GM18502 (cell line): ENCODE data around the gene STAC.
"Not testable (repeated sequence)": the region's sequence is repeated elsewhere in the genome, so short reads cannot be mapped to it uniquely, and the experiment has no call there.

Experiments used
- ATAC-seq: cut with Tn5 transposase; IDR thresholded peaks from one replicate; pipeline ENCODE4 v1.9.1; 2021; ENCODE audit warnings: mild to moderate bottlenecking; ENCODE audit not compliant: unreplicated experiment, poor library complexity

STAC gene

GRCh38 chr3:36475558-36475957 lies 95.3 kb downstream of the STAC start:
- ATAC-seq = no peak

GRCh38 chr3:36476286-36476942 lies 96.1 kb downstream of the STAC start:
- no peak for ATAC-seq

DNA sequence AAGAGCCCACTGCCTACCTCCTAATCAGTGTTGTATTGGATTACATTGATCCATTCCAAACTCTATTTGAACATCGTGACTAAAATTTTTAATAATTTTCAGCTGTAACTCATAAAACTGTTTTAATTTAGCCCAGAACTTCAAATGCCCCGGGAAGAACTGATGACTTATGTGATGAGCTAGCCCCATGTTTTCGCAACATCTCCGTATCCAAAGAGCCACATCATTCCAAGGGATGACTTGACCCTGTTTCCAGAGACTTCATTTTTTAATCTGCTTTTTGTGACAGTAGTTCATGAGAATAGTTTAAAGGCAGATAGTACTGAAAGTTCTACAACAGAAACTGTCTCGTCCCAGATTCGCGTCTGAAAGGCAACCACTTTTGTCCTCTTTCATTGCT lies 97.4 kb downstream of the STAC start:
- no peak for ATAC-seq

GRCh38 chr3:36480911-36481648 lies 100.8 kb downstream of the STAC start:
- ATAC-seq = no peak

DNA sequence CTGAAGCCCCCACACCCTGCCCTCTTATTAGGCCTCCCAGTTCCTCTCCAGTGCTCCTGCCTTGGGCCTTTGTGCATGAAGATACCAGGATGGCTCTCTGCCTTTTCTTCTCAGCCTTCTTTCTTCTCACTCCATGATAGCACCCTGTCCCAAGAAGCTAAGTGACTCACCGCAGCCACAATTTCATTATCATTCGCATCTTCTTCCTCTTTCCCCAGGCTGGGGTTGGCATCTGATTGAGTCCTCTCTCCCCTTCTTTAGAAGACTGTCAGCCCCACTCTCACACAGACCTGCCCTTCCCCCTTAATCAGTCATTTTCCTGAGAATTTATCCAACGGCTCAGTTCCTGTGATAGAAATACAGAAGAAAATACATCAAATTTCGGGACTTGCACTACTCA lies 102.0 kb downstream of the STAC start:
- ATAC-seq = no peak

GRCh38 chr3:36482880-36483279 lies 102.6 kb downstream of the STAC start:
- ATAC-seq = no peak

GRCh38 chr3:36483709-36484108 lies 103.4 kb downstream of the STAC start:
- no peak for ATAC-seq

- ATAC-seq = no peak
Measured at GRCh38 chr3:36484386-36484785, 104.1 kb downstream of the STAC start.

DNA sequence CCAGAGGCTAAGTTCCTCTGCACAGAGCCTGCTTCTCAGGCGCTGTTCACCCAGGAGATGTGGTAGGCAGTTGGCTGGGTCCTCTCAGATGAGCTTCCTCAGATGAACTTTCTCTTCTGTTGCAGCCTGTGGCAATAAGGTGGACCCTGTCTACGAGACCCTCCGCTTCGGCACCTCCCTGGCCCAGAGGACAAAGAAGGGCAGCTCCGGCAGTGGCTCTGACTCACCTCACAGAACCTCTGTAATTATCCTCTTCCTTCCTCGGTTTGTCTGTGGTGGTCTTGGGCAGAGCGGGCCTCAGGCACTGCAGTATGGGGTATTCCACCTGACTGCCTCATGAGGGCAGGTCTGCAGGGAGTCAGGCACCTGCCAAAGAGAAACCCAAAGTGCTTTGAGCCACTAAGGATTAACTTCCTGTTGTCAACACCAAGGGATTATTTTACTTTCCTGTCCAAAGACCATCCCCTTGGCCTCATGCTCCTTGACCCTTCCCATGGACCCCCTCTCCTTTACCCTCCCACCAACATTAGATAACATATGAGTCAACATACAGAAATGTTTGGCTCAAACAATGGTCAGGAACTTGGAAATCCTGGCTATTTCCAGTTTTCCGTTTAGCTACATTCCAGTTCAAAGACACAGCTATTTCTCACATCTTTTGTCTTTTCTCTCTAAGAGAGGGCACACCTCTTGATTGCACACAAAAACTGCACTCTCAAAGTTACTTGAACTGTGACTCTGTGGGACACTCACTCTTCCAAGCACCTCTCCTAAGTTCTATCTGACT lies 105.9 kb downstream of the STAC start:
- no peak for ATAC-seq

- no peak for ATAC-seq
Measured at GRCh38 chr3:36487616-36488015, 107.3 kb downstream of the STAC start.

DNA sequence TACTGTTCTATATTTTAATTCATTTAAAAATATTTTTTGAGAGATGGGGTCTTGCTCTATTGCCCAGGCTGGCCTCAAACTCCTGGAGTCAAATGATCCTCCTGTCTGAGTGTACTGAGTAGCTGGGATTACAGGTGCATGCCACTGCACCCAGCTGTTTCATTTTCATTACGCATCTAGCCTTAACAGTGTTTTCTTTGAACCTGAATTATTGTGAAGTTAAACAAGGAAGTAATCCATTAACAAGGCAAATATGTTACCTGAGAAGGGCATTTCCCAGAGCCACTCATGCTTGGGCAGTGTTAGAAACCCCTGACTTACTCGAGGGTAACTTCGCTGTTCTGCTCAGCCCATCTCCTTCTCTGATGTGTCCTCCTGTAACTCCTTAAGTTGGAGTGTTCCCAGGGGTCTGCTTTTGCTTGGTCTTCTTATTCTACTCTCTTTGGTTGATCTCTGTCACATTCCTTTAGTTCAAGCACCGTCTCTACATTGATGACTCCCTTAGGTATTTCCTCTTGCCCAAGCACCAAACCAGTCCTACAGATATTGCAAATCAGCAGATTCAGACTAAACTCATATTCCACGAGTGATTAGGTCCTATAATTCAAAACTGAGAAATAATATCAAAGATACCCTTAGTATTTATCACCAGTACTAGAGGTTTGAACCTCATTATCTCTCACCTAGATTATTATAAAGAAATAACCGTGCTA lies 107.9 kb downstream of the STAC start:
- ATAC-seq = no peak

GRCh38 chr3:36489101-36489500 lies 108.8 kb downstream of the STAC start:
- ATAC-seq = no peak

DNA sequence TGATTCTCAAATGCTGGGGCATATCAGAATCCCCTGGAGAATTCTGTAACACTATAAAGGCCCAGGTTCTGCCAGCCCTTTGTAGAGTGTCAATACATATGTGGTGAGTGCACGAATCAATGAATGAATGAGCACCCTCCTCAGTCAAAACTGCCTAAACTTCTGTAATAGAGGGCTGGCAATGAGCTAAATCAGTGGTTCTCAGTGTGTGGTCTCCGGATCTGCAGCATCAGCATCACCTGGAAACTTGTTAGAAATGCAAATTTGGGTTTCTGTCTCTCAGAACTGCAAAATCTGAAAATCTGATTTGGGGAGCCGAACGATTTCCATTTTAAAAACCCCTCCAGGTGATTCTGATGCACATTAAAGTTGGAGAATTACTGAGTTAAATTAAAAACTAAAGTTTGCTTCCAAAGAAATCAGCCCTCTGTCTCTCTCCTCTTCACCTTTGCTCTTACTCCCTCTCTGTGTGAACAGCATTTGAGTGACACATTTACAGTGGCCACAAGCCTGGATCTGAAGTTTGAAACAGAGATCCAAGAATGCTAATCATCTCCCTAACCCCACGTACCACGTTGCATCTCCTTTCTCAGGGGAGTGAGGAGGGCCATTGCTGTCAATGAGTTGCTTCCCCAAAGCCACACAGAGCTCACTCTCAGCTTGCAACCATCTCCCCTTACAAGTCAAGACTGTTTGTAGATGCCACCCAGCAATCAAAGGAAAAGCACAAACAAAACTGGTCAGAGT lies 109.5 kb downstream of the STAC start:
- no peak for ATAC-seq

- no peak for ATAC-seq
Measured at GRCh38 chr3:36493051-36493450, 112.7 kb downstream of the STAC start.

DNA sequence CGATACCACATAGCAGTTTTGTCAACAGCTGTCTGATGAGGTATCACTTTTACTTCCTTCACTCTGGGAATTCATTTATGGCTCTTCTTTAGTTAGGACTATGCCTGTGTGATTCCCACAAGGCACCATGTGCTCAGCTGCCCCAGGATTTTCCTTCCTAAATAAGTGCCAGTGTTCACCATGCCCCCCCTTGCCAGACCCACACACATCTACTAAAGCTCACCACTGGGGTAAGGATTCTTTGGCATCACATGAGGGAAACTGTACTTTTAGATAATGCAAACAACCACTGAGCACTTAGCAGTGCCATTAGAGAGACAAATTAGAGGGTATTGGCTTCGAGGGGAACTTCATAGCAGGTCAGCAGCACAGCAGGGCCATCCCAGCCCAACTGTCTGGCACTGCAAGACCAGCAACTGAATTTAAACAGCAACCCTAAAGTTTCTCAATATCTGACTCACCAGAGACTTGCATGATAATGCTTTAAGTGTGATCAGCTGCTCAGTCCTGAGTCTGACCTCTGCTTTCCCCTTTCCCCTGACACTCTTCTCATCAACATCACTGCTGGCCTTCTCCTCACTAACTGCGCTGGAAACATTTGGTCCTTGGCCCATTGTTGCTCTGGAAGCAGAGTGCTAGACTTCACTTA lies 114.3 kb downstream of the STAC start:
- ATAC-seq = no peak

DNA sequence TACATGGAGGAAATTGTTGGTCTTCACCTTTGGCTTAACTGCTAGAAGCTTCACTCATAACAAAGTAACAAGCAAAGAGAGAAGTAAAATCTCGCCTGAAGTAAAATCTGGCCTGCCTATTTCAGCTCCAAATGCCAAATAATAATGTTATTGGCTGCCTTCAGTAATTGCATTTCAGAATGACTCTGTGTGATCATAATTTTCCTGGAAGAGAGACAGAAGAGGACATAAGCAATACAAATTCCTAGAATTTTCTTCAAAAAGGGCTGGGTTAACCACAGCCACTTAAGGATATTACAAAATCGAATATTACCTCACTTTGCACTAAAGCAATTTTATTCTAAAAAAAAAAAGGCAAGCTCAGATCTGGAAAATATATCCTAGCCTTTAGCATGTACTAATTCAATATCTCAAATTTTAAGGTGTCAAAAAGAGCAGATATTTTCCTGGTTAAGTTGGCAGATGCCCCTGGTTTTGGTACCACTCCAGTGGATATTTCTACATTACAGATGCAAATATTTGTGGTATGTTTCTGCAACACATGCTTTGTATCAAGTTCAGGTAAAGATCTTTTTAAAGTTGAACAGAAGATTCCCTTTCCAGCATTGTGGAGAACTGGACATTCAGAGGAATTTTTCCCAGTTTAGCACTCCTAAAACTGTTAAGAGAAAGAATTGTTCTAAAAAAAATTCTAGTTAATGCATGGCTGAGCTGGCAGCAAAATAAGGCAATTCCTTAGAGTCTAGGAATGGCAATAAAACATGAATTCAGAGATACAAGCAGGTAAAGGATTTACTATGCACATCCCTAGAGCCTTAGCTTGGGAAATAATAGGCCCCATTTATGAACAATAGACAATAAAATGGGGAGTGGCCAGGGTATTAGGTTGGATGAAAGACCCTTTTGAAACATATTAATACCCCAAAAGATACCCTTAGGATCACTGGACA lies 116.7 kb downstream of the STAC start:
- no peak for ATAC-seq

DNA sequence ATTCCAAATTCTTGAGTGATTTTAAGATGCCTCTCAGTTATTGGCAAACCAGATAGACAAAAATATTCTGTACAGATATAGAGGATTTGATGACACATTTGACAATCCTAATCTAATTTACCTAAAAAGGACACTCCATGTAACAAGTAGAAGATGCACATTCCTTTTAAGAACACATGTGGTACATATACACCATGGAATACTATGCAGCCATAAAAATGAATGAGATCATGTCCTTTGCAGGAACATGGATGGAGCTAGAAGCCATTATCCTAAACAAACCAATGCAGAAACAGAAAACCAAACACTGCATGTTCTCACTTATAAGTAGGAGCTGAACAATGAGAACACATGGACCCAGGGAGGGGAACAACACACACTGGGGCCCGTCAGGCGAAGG lies 119.7 kb downstream of the STAC start:
- not testable (repeated sequence) for ATAC-seq

DNA sequence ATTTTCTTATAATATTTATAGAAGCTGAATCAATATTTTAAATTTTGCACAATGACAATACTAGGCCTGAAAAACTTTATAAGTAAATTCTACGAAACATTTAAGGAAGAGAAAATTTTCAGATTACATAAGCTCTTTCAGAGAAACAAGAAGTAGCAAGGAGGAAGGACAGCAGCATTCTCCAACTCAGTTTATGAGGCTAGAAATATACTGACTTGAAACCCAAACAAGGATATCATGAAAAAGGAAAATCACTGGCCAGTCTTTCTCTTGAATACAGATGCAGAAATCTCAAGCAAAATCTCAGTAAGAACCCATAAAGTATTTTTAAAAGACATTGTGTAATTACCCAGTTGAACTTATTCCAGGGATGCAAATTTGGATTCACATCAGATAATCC lies 121.3 kb downstream of the STAC start:
- no peak for ATAC-seq
